ENCODE measurements around the gene DCLK1.
"Not testable (repeated sequence)": the region's sequence is repeated elsewhere in the genome, so short reads cannot be mapped to it uniquely, and the experiment has no call there.

The DCLK1 gene

GRCh38 chr13:36086117-36086516 lies 45.1 kb downstream of the DCLK1 start:
- no peak for DNase-seq (ENCODE audit: low read depth in 2 of 2)

- DNase-seq (ENCODE audit: low read depth in 2 of 2), result no peak
Observed at GRCh38 chr13:36084131-36084530, 47.1 kb downstream of the DCLK1 start.

- no peak for DNase-seq (ENCODE audit: low read depth in 2 of 2)
Observed at GRCh38 chr13:36082806-36083205, 48.4 kb downstream of the DCLK1 start.

GRCh38 chr13:36082396-36082795 lies 48.8 kb downstream of the DCLK1 start:
- DNase-seq (ENCODE audit: low read depth in 2 of 2), result no peak

GRCh38 chr13:36076211-36076610 lies 55.0 kb downstream of the DCLK1 start:
- DNase-seq (ENCODE audit: low read depth in 2 of 2), result no peak

- no peak for DNase-seq (ENCODE audit: low read depth in 2 of 2)
Observed at GRCh38 chr13:36074659-36075058, 56.5 kb downstream of the DCLK1 start.

GRCh38 chr13:36072152-36072935 lies 58.8 kb downstream of the DCLK1 start:
- DNase-seq (ENCODE audit: low read depth in 2 of 2), result no peak

- DNase-seq (ENCODE audit: low read depth in 2 of 2), result not testable (repeated sequence)
Observed at GRCh38 chr13:36070504-36071192, 60.5 kb downstream of the DCLK1 start.

- no peak for DNase-seq (ENCODE audit: low read depth in 2 of 2)
Observed at GRCh38 chr13:36069881-36070366, 61.3 kb downstream of the DCLK1 start.

GRCh38 chr13:36068991-36069390 lies 62.2 kb downstream of the DCLK1 start:
- DNase-seq (ENCODE audit: low read depth in 2 of 2), result no peak

- no peak for DNase-seq (ENCODE audit: low read depth in 2 of 2)
Observed at GRCh38 chr13:36068566-36068965, 62.6 kb downstream of the DCLK1 start.

- no peak for DNase-seq (ENCODE audit: low read depth in 2 of 2)
Observed at GRCh38 chr13:36067746-36068381, 63.3 kb downstream of the DCLK1 start.

GRCh38 chr13:36062249-36062648 lies 68.9 kb downstream of the DCLK1 start:
- DNase-seq (ENCODE audit: low read depth in 2 of 2), result no peak

GRCh38 chr13:36061621-36062020 lies 69.6 kb downstream of the DCLK1 start:
- DNase-seq (ENCODE audit: low read depth in 2 of 2), result no peak

GRCh38 chr13:36061054-36061453 lies 70.1 kb downstream of the DCLK1 start:
- no peak for DNase-seq (ENCODE audit: low read depth in 2 of 2)

- DNase-seq (ENCODE audit: low read depth in 2 of 2), result no peak
Observed at GRCh38 chr13:36059321-36059720, 71.9 kb downstream of the DCLK1 start.

- no peak for DNase-seq (ENCODE audit: low read depth in 2 of 2)
Observed at GRCh38 chr13:36058116-36058515, 73.1 kb downstream of the DCLK1 start.

- DNase-seq (ENCODE audit: low read depth in 2 of 2), result no peak
Observed at GRCh38 chr13:36057547-36057946, 73.6 kb downstream of the DCLK1 start.

GRCh38 chr13:36057041-36057440 lies 74.1 kb downstream of the DCLK1 start:
- no peak for DNase-seq (ENCODE audit: low read depth in 2 of 2)

- DNase-seq (ENCODE audit: low read depth in 2 of 2), result no peak
Observed at GRCh38 chr13:36055366-36055765, 75.8 kb downstream of the DCLK1 start.

- no peak for DNase-seq (ENCODE audit: low read depth in 2 of 2)
Observed at GRCh38 chr13:36054041-36054440, 77.1 kb downstream of the DCLK1 start.

- no peak for DNase-seq (ENCODE audit: low read depth in 2 of 2)
Observed at GRCh38 chr13:36051082-36051481, 80.1 kb downstream of the DCLK1 start.

GRCh38 chr13:36046672-36047071 lies 84.5 kb downstream of the DCLK1 start:
- no peak for DNase-seq (ENCODE audit: low read depth in 2 of 2)

All from stimulated activated CD8-positive, alpha-beta memory T cell treated with anti-CD3 and anti-CD28 coated beads, Interleukin-15, amount 100 ng/mL, for 4 hours (primary cell).